Measurements from ENCODE around the gene RHBDL2. TPM values are rescaled to one million over a fixed set of nuclear protein-coding genes. Genes with fewer than 3 reads are reported as not detected.

RHBDL2 gene
- total and polyA plus RNA-seq, 2 of the 4 experiments (the other 2 are of a cell fraction) = 0.36 to 0.38 TPM

DNA sequence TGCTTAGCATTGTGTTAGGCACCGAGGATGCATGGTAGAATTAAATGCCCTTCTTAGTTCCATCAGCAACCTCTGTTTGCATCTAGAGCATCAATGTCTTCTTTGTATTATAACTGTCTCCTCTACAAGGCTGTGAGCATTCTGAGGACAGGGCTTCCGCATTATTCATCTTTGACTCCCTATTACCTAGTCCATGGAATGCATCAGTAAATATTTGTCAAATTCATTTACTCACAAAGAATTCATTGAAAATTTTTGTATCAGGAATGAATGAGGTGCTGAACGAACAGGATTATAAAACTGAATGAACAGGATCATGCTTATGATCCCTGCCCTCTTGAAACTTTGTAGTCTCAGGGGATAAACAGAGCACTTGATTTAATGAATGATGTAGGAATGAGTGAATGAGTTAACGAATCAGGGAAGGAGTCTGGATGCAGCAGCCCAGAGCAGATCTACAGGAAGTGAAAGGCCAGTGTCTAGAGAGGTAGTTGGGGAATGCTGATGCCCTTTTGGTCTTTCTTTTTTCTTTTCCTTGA, 2.8 kb downstream of the RHBDL2 start:
- no peak overlapping the region for H4K5ac ChIP-seq (ENCODE audit: low read depth, low read length)
- no peak for ATAC-seq (ENCODE audit: low read depth)
- DNase-seq = no peak
- no peak overlapping the region for H3K4me3 ChIP-seq (ENCODE audit: insufficient read depth, low read depth, low read length)
- TF ChIP-seq RFX5 (IDR thresholded peaks at IDR 0.05; ENCODE audit: low read depth, low read length) = no peak
- TF ChIP-seq, protein P1, sequence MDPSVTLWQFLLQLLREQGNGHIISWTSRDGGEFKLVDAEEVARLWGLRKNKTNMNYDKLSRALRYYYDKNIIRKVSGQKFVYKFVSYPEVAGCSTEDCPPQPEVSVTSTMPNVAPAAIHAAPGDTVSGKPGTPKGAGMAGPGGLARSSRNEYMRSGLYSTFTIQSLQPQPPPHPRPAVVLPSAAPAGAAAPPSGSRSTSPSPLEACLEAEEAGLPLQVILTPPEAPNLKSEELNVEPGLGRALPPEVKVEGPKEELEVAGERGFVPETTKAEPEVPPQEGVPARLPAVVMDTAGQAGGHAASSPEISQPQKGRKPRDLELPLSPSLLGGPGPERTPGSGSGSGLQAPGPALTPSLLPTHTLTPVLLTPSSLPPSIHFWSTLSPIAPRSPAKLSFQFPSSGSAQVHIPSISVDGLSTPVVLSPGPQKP (IDR thresholded peaks at IDR 0.05; ENCODE audit: borderline replicate concordance, low read depth, low read length) = no peak
- TF ChIP-seq, protein P2, sequence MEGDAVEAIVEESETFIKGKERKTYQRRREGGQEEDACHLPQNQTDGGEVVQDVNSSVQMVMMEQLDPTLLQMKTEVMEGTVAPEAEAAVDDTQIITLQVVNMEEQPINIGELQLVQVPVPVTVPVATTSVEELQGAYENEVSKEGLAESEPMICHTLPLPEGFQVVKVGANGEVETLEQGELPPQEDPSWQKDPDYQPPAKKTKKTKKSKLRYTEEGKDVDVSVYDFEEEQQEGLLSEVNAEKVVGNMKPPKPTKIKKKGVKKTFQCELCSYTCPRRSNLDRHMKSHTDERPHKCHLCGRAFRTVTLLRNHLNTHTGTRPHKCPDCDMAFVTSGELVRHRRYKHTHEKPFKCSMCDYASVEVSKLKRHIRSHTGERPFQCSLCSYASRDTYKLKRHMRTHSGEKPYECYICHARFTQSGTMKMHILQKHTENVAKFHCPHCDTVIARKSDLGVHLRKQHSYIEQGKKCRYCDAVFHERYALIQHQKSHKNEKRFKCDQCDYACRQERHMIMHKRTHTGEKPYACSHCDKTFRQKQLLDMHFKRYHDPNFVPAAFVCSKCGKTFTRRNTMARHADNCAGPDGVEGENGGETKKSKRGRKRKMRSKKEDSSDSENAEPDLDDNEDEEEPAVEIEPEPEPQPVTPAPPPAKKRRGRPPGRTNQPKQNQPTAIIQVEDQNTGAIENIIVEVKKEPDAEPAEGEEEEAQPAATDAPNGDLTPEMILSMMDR (conservative IDR thresholded peaks at IDR 0.05; ENCODE audit: low read depth, low read length) = no peak
- TF ChIP-seq NFE2L2 (IDR thresholded peaks at IDR 0.05; ENCODE audit: low read depth, low read length) = no peak
- TF ChIP-seq SMC3 (IDR thresholded peaks at IDR 0.05; ENCODE audit: low read depth, low read length) = no peak
- no peak for TF ChIP-seq CHD1 (IDR thresholded peaks at IDR 0.05; ENCODE audit: low read depth, low read length)
- no peak for TF ChIP-seq POLR2A (IDR thresholded peaks at IDR 0.05; ENCODE audit: low read depth, low read length)
- no peak for TF ChIP-seq RCOR1 (IDR thresholded peaks at IDR 0.05; ENCODE audit: insufficient replicate concordance, low read length)
- no peak for TF ChIP-seq BHLHE40 (IDR thresholded peaks at IDR 0.05; ENCODE audit: low read depth, low read length)
- TF ChIP-seq, protein P3, sequence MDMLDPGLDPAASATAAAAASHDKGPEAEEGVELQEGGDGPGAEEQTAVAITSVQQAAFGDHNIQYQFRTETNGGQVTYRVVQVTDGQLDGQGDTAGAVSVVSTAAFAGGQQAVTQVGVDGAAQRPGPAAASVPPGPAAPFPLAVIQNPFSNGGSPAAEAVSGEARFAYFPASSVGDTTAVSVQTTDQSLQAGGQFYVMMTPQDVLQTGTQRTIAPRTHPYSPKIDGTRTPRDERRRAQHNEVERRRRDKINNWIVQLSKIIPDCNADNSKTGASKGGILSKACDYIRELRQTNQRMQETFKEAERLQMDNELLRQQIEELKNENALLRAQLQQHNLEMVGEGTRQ (IDR thresholded peaks at IDR 0.05; ENCODE audit: low read depth, low read length) = no peak
- no peak for TF ChIP-seq FOS (IDR thresholded peaks at IDR 0.05; ENCODE audit: low read depth, low read length)
- TF ChIP-seq MAFK (IDR thresholded peaks at IDR 0.05; ENCODE audit: low read depth, low read length) = no peak
- no peak for TF ChIP-seq MXI1 (IDR thresholded peaks at IDR 0.05; ENCODE audit: borderline replicate concordance, low read depth, low read length)
- no peak for TF ChIP-seq CEBPB (IDR thresholded peaks at IDR 0.05; ENCODE audit: low read depth, low read length)
- no peak for TF ChIP-seq MAZ (IDR thresholded peaks at IDR 0.05; ENCODE audit: borderline replicate concordance, low read depth, low read length)
- no peak for TF ChIP-seq RAD21 (IDR thresholded peaks at IDR 0.05; ENCODE audit: low read length)
- in situ Hi-C loops (cut with MboI; ENCODE audit: low sequenced_read_pairs) (no loop called here), intact Hi-C loops (cut with micrococcal nuclease) (no loop called here), dilution Hi-C loops (cut with HindIII; ENCODE audit: low sequenced_read_pairs, unreplicated experiment) (no loop called here)
- no peak overlapping the region for H3K18ac ChIP-seq (ENCODE audit: low read depth, low read length)
- H2AFZ ChIP-seq (replicated peaks; ENCODE audit: low read length, poor library complexity) = no peak overlapping the region
- no TSS peak for BruUV-seq (replicated peaks)
- no peak overlapping the region for H2AK5ac ChIP-seq (ENCODE audit: low read depth, low read length)
- no peak overlapping the region for H4K91ac ChIP-seq (ENCODE audit: insufficient read depth, low read depth, low read length)
- H3K27me3 ChIP-seq (ENCODE audit: control insufficient read depth, insufficient read depth, low read length) = no peaks in the 10 kb centered on the region
- H2BK120ac ChIP-seq (ENCODE audit: low read depth, low read length) = no peak overlapping the region
- no peak overlapping the region for H2BK5ac ChIP-seq (ENCODE audit: low read depth, low read length, poor library complexity, severe bottlenecking)
- H4K8ac ChIP-seq (ENCODE audit: low read depth in 2 of 2, low read length in 2 of 2) = no peak overlapping the region
- H3K4ac ChIP-seq (ENCODE audit: low read depth, low read length) = no peak overlapping the region
- no peak overlapping the region for H3K14ac ChIP-seq (replicated peaks; ENCODE audit: low read depth, low read length)
- no CpG with 5 or more reads among the region's 4 CpGs for WGBS, 2 experiments (ENCODE audit: extremely low coverage in 2 of 2, insufficient read length in 1 of 2)
- no peaks in the 10 kb centered on the region; the same call in 1 of the 2 replicates for H3K9me1 ChIP-seq (ENCODE audit: insufficient read depth, low read length)
- H2AK9ac ChIP-seq (replicated peaks; ENCODE audit: low read depth, low read length, poor library complexity) = no peak overlapping the region
- no peaks in the 10 kb centered on the region for H3K36me3 ChIP-seq (ENCODE audit: control insufficient read depth, insufficient read depth, low read length)
- H2BK20ac ChIP-seq (ENCODE audit: low read depth, low read length) = no peak overlapping the region
- no peak overlapping the region for H3K4me2 ChIP-seq (ENCODE audit: low read depth, low read length)
- no peak overlapping the region for H2BK15ac ChIP-seq (ENCODE audit: low read depth, low read length)
- H3K56ac ChIP-seq (ENCODE audit: extremely low read depth, insufficient read depth, low read length) = no peak overlapping the region
- H4K20me1 ChIP-seq (ENCODE audit: insufficient read depth, low read length) = no peaks in the 10 kb centered on the region
- no peak overlapping the region for H3K27ac ChIP-seq (ENCODE audit: insufficient read depth, low read length)
- no peaks in the 10 kb centered on the region for H3K79me1 ChIP-seq (ENCODE audit: low read depth in 1 of 2, low read length in 2 of 2)
- no peak overlapping the region for H3K9ac ChIP-seq (ENCODE audit: low read depth, low read length)
- POLR2A ChIA-PET (ENCODE audit: unreplicated experiment) = interaction anchor here (0.6 kb wide), 1 partner anchor 46 kb away, joined by 4 read pairs; no protein-coding TSS in a partner anchor
- H3K4me1 ChIP-seq (ENCODE audit: control insufficient read depth, insufficient read depth, low read length) = peaks cover 2% of the 10 kb centered on the region; the same call in 1 of the 2 replicates
- no peak overlapping the region for H3K23ac ChIP-seq (ENCODE audit: low read depth, low read length)
- CTCF ChIA-PET = no interaction called here
- H3K9me3 ChIP-seq (ENCODE audit: control insufficient read depth, insufficient read depth, low read length) = no peaks in the 10 kb centered on the region

All from IMR-90 (cell line).